Activated T-cell treated with anti-CD3 and anti-CD28 coated beads, Interleukin-2, amount 50 U/mL, for 1 hour (primary cell): Measurements from ENCODE around the gene NEK6.

Experiments used
- DNase-seq: peaks from one replicate; pipeline ENCODE4 v3.0.0-alpha.2; 2020

Gene NEK6

GRCh38 chr9:124346347-124347163 is 88.8 kb downstream of the NEK6 start:
- no peak for DNase-seq

GRCh38 chr9:124347206-124347967 is 89.6 kb downstream of the NEK6 start:
- no peak for DNase-seq

- peak; percentile 14 for DNase-seq
Measured at GRCh38 chr9:124347968-124348358, 90.2 kb downstream of the NEK6 start.

GRCh38 chr9:124348363-124348762 is 90.6 kb downstream of the NEK6 start:
- no peak for DNase-seq

- peak; percentile 12 for DNase-seq
Measured at GRCh38 chr9:124348831-124349230, 91.1 kb downstream of the NEK6 start.

GRCh38 chr9:124349267-124349666 is 91.5 kb downstream of the NEK6 start:
- DNase-seq: no peak

- DNase-seq: no peak
Measured at GRCh38 chr9:124349675-124350493, 92.1 kb downstream of the NEK6 start.

GRCh38 chr9:124350494-124351263 is 92.9 kb downstream of the NEK6 start:
- DNase-seq: no peak

- DNase-seq: no peak
Measured at GRCh38 chr9:124351672-124352468, 94.1 kb downstream of the NEK6 start.

- DNase-seq: no peak
Measured at GRCh38 chr9:124352616-124353015, 94.9 kb downstream of the NEK6 start.

- no peak for DNase-seq
Measured at GRCh38 chr9:124353166-124353768, 95.5 kb downstream of the NEK6 start.

GRCh38 chr9:124353811-124354274 is 96.1 kb downstream of the NEK6 start:
- DNase-seq: no peak

GRCh38 chr9:124354346-124355038 is 96.7 kb downstream of the NEK6 start:
- no peak for DNase-seq

GRCh38 chr9:124355039-124355940 is 97.5 kb downstream of the NEK6 start:
- no peak for DNase-seq

GRCh38 chr9:124355941-124356744 is 98.4 kb downstream of the NEK6 start:
- no peak for DNase-seq

- DNase-seq: no peak
Measured at GRCh38 chr9:124356745-124357390, 99.1 kb downstream of the NEK6 start.

GRCh38 chr9:124357721-124358361 is 100.1 kb downstream of the NEK6 start:
- DNase-seq: no peak
